GM12878 (cell line): Measurements from ENCODE around the gene FOXK1. TPM values are rescaled to one million over a fixed set of nuclear protein-coding genes. Genes with fewer than 3 reads are reported as not detected.

Experiments used
- DPF2 ChIP-seq: fragments of 450-650 bp; IDR thresholded peaks from 2 replicates; pipeline ENCODE4 v1.6.1; 2017; ENCODE audit warnings: mild to moderate bottlenecking
- EED ChIP-seq: sonication (generic); IDR thresholded peaks from 2 replicates; pipeline ENCODE4 v1.6.1; 2016; ENCODE audit warnings: antibody characterized with exemption, low read depth
- EGR1 ChIP-seq, 2 experiments: IDR thresholded peaks; 1 replicate in 1 of 2; 2 replicates in 1 of 2; pipeline ENCODE4 v1.6.1; 2011 to 2012; ENCODE audit warnings: low read depth in 2 of 2, low read length in 2 of 2, borderline replicate concordance in 1 of 2, mild to moderate bottlenecking in 1 of 2, moderate library complexity in 1 of 2
- ELK1 ChIP-seq: IDR thresholded peaks from 2 replicates; pipeline ENCODE4 v1.6.1; 2012; ENCODE audit warnings: low read depth, low read length, improper control_type of control experiment
- IRF4 ChIP-seq: IDR thresholded peaks from 2 replicates; pipeline ENCODE4 v1.6.1; 2011; ENCODE audit warnings: low read depth, low read length
- JUNB ChIP-seq: IDR thresholded peaks from 2 replicates; pipeline ENCODE4 v1.6.1; 2016; ENCODE audit warnings: antibody characterized with exemption, mild to moderate bottlenecking
- MTA2 ChIP-seq: fragments of 450-650 bp; IDR thresholded peaks from 2 replicates; pipeline ENCODE4 v1.6.1; 2016; ENCODE audit warnings: low read depth, mild to moderate bottlenecking, moderate library complexity
- PBX3 ChIP-seq: IDR thresholded peaks from 2 replicates; pipeline ENCODE4 v1.6.1; 2011; ENCODE audit warnings: mild to moderate bottlenecking, low read depth, low read length, moderate library complexity; ENCODE audit not compliant: insufficient replicate concordance
- TCF3 ChIP-seq: IDR thresholded peaks from 2 replicates; pipeline ENCODE4 v1.6.1; 2012; ENCODE audit warnings: low read depth, mild to moderate bottlenecking, low read length, borderline replicate concordance; ENCODE audit not compliant: insufficient read depth
- ZBED1 ChIP-seq: IDR thresholded peaks from 2 replicates; pipeline ENCODE4 v1.6.1; 2016; ENCODE audit warnings: borderline replicate concordance
- ZNF592 ChIP-seq: fragments of 450-650 bp; IDR thresholded peaks from 2 replicates; pipeline ENCODE4 v1.6.1; 2017; ENCODE audit warnings: mild to moderate bottlenecking, moderate library complexity
- polyA plus RNA-seq, 11 experiments: library from polyadenylated mRNA; depleted of rRNA in 4 of 11; unstranded in 6 of 11; stranded (reverse) in 5 of 11; fragments of >200 nt; fragmentation: Nextera tagmentation in 4 of 11; fragmentation: Illumina TruSeq in 1 of 11; extraction: Ambion mirVana in 4 of 11; extraction: Trizol in 1 of 11; gene quantifications; 1 replicate in 1 of 11; 2 replicates in 10 of 11; pipeline versions ENCODE4 v1.2.1 to v1.2.3, GENCODE V29; 2011 to 2016; ENCODE audit warnings: inconsistent platforms in 2 of 11, missing spikeins in 2 of 11, low read depth in 1 of 11
- total RNA-seq, 4 experiments: library from RNA; depleted of rRNA in 3 of 4; stranded (reverse); fragments of >200 nt in 3 of 4; fragmentation: Illumina TruSeq in 1 of 4; extraction: Trizol in 1 of 4; gene quantifications; 2 replicates each; pipeline versions ENCODE4 v1.2.1 to v1.2.3, GENCODE V29; 2013 to 2021

Gene FOXK1
- total and polyA plus RNA-seq, 10 of the 15 experiments (the other 5 are each of a cell fraction or from before 2014, with no cell fraction given) = 0.24 to 31.8 (median 4.5) TPM

DNA sequence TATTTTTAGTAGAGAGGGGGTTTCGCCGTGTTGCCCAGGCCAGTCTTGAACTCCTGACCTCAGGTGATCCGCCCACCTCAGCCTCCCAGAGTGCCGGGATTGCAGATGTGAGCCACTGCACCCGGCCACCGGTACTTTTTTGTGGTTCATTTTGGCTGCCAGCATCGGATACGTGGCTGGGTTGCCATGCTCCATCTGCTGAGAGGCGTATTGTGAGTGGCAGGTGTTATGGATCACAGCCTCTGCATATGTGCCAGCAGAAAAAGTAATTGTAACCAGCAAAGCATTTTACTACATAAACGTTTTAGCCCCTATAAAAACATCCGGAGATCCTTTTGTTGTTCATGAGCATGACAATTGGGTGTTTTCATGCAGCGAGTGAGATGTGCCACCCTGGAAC lies 7.1 kb downstream of the FOXK1 start (continued):
- no peak for TF ChIP-seq ZNF592
- 0 out of 3 replicates have a peak, but pooled peaks of 1 of the 2 experiments have one; percentile 25 for TF ChIP-seq EGR1 (IDR thresholded peaks at IDR 0.05; ENCODE audit: borderline replicate concordance in 1 of 2, low read depth in 2 of 2, low read length in 2 of 2)
- no peak for TF ChIP-seq IRF4
- TF ChIP-seq PBX3 = peak; percentile 43
- no peak for TF ChIP-seq JUNB
- TF ChIP-seq MTA2 = no peak
- TF ChIP-seq ELK1 = no peak
- TF ChIP-seq ZBED1 = no peak
- TF ChIP-seq EED = no peak
- TF ChIP-seq DPF2 = no peak
- peak; percentile 38; the same call in 1 of the 2 replicates for TF ChIP-seq TCF3
